HepG2 (cell line): ENCODE measurements around the gene TLE2. TPM values are rescaled to one million over a fixed set of nuclear protein-coding genes. Genes with fewer than 3 reads are reported as not detected.

ENCODE experiments used
- FOXO1 ChIP-seq: sonication (generic); formaldehyde crosslinking; IDR thresholded peaks from 2 replicates; pipeline ENCODE4 v1.4.0; 2020; ENCODE audit warnings: missing genetic modification reagents
- MLXIP ChIP-seq: sonication (generic); formaldehyde crosslinking; IDR thresholded peaks from 2 replicates; pipeline ENCODE4 v1.9.0; 2021; ENCODE audit warnings: missing genetic modification reagents, borderline replicate concordance
- MYNN ChIP-seq: sonication (generic); formaldehyde crosslinking; IDR thresholded peaks from 2 replicates; pipeline ENCODE4 v1.4.0; 2020; ENCODE audit warnings: mild to moderate bottlenecking, low read depth, missing genetic modification reagents
- PHF20 ChIP-seq: sonication (generic); formaldehyde crosslinking; IDR thresholded peaks from 2 replicates; pipeline ENCODE4 v1.5.0; 2020; ENCODE audit warnings: mild to moderate bottlenecking, missing genetic modification reagents
- SIN3B ChIP-seq: fragments of 150-350 bp; IDR thresholded peaks from 2 replicates; pipeline ENCODE4 v1.6.1; 2014; ENCODE audit warnings: low read length
- ZFP82 ChIP-seq: sonication (generic); formaldehyde crosslinking; IDR thresholded peaks from 2 replicates; pipeline ENCODE4 v1.5.1; 2020; ENCODE audit warnings: mild to moderate bottlenecking, missing genetic modification reagents, borderline replicate concordance
- ZNF10 ChIP-seq: sonication (generic); formaldehyde crosslinking; IDR thresholded peaks from 2 replicates; pipeline ENCODE4 v1.4.0; 2020; ENCODE audit warnings: mild to moderate bottlenecking, low read depth, missing genetic modification reagents, borderline replicate concordance
- ZNF124 ChIP-seq: sonication (generic); formaldehyde crosslinking; IDR thresholded peaks from 2 replicates; pipeline ENCODE4 v1.4.0; 2020; ENCODE audit warnings: missing genetic modification reagents
- ZNF234 ChIP-seq: sonication (generic); formaldehyde crosslinking; conservative IDR thresholded peaks from 2 replicates; pipeline ENCODE4 v1.5.1; 2020; ENCODE audit warnings: mild to moderate bottlenecking, missing genetic modification reagents
- ZNF317 ChIP-seq: sonication (generic); formaldehyde crosslinking; IDR thresholded peaks from 2 replicates; pipeline ENCODE4 v1.5.0; 2020; ENCODE audit warnings: mild to moderate bottlenecking, missing genetic modification reagents
- ZNF407 ChIP-seq: sonication (generic); formaldehyde crosslinking; IDR thresholded peaks from one replicate; pipeline ENCODE4 v1.5.1; 2020; ENCODE audit warnings: mild to moderate bottlenecking, missing genetic modification reagents; ENCODE audit errors: not compliant biosample characterization
- ZNF446 ChIP-seq: sonication (generic); formaldehyde crosslinking; IDR thresholded peaks from 2 replicates; pipeline ENCODE4 v1.5.0; 2020; ENCODE audit warnings: mild to moderate bottlenecking, missing genetic modification reagents
- ZNF556 ChIP-seq: sonication (generic); formaldehyde crosslinking; IDR thresholded peaks from 2 replicates; pipeline ENCODE4 v1.4.0; 2020; ENCODE audit warnings: mild to moderate bottlenecking, missing genetic modification reagents, borderline replicate concordance
- ZNF597 ChIP-seq: sonication (generic); formaldehyde crosslinking; IDR thresholded peaks from 2 replicates; pipeline ENCODE4 v1.5.0; 2020; ENCODE audit warnings: missing genetic modification reagents
- polyA plus RNA-seq, 8 experiments: library from polyadenylated mRNA; depleted of rRNA in 3 of 8; stranded (reverse) in 7 of 8; unstranded in 1 of 8; fragments of >200 nt; fragmentation: Illumina TruSeq in 4 of 8; extraction: Trizol in 4 of 8; gene quantifications; 2 replicates each; pipeline versions ENCODE4 v1.2.1 to v1.2.3, GENCODE V29; 2011 to 2016; ENCODE audit warnings: low read depth in 4 of 8, missing spikeins in 1 of 8, mixed read lengths in 1 of 8; ENCODE audit not compliant: insufficient read depth in 1 of 8
- total RNA-seq, 5 experiments: library from RNA; depleted of rRNA; stranded (reverse); fragments of >200 nt; fragmentation: Illumina TruSeq; extraction: Trizol; gene quantifications; 2 replicates each; pipeline ENCODE4 v1.2.3, GENCODE V29; 2016; ENCODE audit warnings: low read depth in 1 of 5

The TLE2 gene
- total and polyA plus RNA-seq, 2 of the 13 experiments (the other 11 are each of a cell fraction or from before 2014, with no cell fraction given): 0.07 to 0.81 TPM

- peak; percentile 84; the same call in 1 of the 2 replicates for TF ChIP-seq ZFP82 (CRISPR knock-in tag)
- no peak for TF ChIP-seq ZNF317 (CRISPR knock-in tag)
- TF ChIP-seq MYNN (CRISPR knock-in tag): no peak
- no peak for TF ChIP-seq ZNF446 (CRISPR knock-in tag)
- no peak for TF ChIP-seq PHF20 (CRISPR knock-in tag)
- no peak for TF ChIP-seq ZNF234 (CRISPR knock-in tag)
- TF ChIP-seq SIN3B: no peak
- no peak for TF ChIP-seq ZNF597 (CRISPR knock-in tag)
- no peak for TF ChIP-seq ZNF10 (CRISPR knock-in tag)
- no peak; the same call in 1 of the 2 replicates for TF ChIP-seq ZNF556 (CRISPR knock-in tag)
- no peak for TF ChIP-seq ZNF124 (CRISPR knock-in tag)
- TF ChIP-seq FOXO1: peak; percentile 25; the same call in 1 of the 2 replicates
- no peak for TF ChIP-seq MLXIP (CRISPR knock-in tag)
- peak; percentile 51 for TF ChIP-seq ZNF407
These were observed 7.3 kb upstream of the TLE2 start (continued) for GRCh38 chr19:3036119-3036976.
